MM.1S (cell line): ENCODE measurements around the gene FMN2.

Source experiments
- DNase-seq: peaks from one replicate; pipeline ENCODE4 v3.0.0-alpha.2; 2015
- H2AFZ ChIP-seq: fragments of 300-600 bp; sonication (generic); 2 replicates; pipeline ENCODE4 v1.6.0; 2016; ENCODE audit warnings: antibody characterized with exemption, low read length
- H3F3A ChIP-seq: fragments of 300-600 bp; sonication (generic); 2 replicates; pipeline ENCODE4 v1.6.1; 2016; ENCODE audit warnings: mild to moderate bottlenecking, antibody characterized with exemption, low read length, moderate library complexity, mixed read lengths; ENCODE audit not compliant: insufficient read depth
- H3K27ac ChIP-seq: fragments of 300-600 bp; sonication (generic); 2 replicates; pipeline ENCODE4 v1.5.1; 2016; ENCODE audit warnings: mild to moderate bottlenecking, low read length
- H3K27me3 ChIP-seq: fragments of 300-600 bp; sonication (generic); replicated peaks from 2 replicates; pipeline ENCODE4 v1.6.0; 2016; ENCODE audit warnings: low read length; ENCODE audit not compliant: insufficient read depth
- H3K36me3 ChIP-seq: fragments of 300-600 bp; sonication (generic); replicated peaks from 2 replicates; pipeline ENCODE4 v1.6.1; 2016; ENCODE audit warnings: mild to moderate bottlenecking, low read length, mixed read lengths; ENCODE audit not compliant: insufficient read depth
- H3K4me1 ChIP-seq: fragments of 300-600 bp; sonication (generic); 2 replicates; pipeline ENCODE4 v1.6.1; 2016; ENCODE audit warnings: low read length, mixed read lengths
- H3K4me2 ChIP-seq: fragments of 300-600 bp; sonication (generic); 2 replicates; pipeline ENCODE4 v1.6.0; 2016; ENCODE audit warnings: low read depth, low read length
- H3K4me3 ChIP-seq: fragments of 300-600 bp; sonication (generic); 2 replicates; pipeline ENCODE4 v1.5.1; 2016; ENCODE audit warnings: low read length, mixed read lengths
- H3K79me2 ChIP-seq: fragments of 300-600 bp; sonication (generic); 2 replicates; pipeline ENCODE4 v1.6.1; 2016; ENCODE audit warnings: mixed run types, low read length, mixed read lengths
- H3K9ac ChIP-seq: fragments of 300-600 bp; sonication (generic); 2 replicates; pipeline ENCODE4 v1.6.1; 2016; ENCODE audit warnings: low read length, mixed read lengths
- H3K9me2 ChIP-seq: fragments of 300-600 bp; sonication (generic); replicated peaks from 2 replicates; pipeline ENCODE4 v1.6.1; 2016; ENCODE audit warnings: mild to moderate bottlenecking, low read length, mixed read lengths; ENCODE audit not compliant: insufficient read depth
- H3K9me3 ChIP-seq: fragments of 300-600 bp; sonication (generic); replicated peaks from 2 replicates; pipeline ENCODE4 v1.6.1; 2016; ENCODE audit warnings: mild to moderate bottlenecking, low read length, mixed read lengths; ENCODE audit not compliant: insufficient read depth
- H4K20me1 ChIP-seq: fragments of 300-600 bp; sonication (generic); 2 replicates; pipeline ENCODE4 v1.6.1; 2016; ENCODE audit warnings: mild to moderate bottlenecking, low read length, moderate library complexity, mixed read lengths; ENCODE audit not compliant: insufficient read depth
- EZH2 ChIP-seq: fragments of 300-600 bp; sonication (generic); optimal IDR thresholded peaks from 2 replicates; pipeline ENCODE3; 2017; ENCODE audit warnings: low read depth, mild to moderate bottlenecking, antibody characterized with exemption, low read length, mixed read lengths
- EZH2phosphoT487 ChIP-seq: fragments of 300-600 bp; sonication (generic); IDR thresholded peaks from 2 replicates; pipeline ENCODE4 v1.6.1; 2018; ENCODE audit warnings: antibody characterized with exemption, low read length
- TF ChIP-seq, protein P1 (sequence below): fragments of 300-600 bp; sonication (generic); IDR thresholded peaks from 2 replicates; pipeline ENCODE4 v1.5.1; 2016; ENCODE audit warnings: antibody characterized with exemption, low read length, mixed read lengths

The FMN2 gene

DNA sequence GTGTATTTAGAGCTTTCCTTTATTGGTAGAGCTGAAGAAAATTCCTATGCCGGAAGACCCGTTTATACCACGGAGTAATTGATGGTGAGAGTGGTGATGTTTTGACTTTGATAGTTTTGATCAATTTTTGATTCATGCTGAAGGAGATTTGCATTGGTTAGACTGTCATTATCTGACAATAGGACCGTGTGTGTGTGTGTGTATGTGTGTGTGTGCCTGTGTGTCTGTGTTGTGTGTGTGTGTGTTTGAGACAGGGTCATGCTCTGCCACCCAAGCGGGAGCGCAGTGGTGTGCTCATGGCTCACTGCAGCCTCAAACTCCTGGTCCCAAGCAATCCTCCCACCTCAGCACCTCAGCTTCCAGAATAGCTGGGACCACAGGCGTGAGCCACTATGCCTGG, 9.6 kb downstream of the FMN2 start:
- no peaks in the 10 kb centered on the region for H3K79me2 ChIP-seq
- no peak for DNase-seq
- H3K9ac ChIP-seq = no peak overlapping the region

DNA sequence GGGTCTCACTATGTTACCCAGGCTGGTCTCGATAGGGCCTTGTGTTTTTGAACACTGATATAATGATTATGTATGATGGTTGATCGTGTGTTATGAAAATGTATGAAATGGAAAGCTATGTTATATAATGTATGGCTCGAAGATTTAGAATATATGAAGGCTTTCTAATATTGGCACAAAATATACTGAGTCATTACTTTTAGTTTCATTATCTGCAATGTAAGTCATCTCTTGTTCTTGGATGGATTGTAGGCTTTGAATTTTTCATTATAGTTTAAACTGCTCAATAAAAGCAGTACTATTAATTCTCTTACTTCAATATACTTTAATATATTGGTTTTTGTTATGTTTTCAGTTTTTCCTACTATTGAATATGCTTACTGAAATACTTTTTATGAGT, 10.1 kb downstream of the FMN2 start:
- no peaks in the 10 kb centered on the region for H3K79me2 ChIP-seq
- no peak overlapping the region for H2AFZ ChIP-seq
- H3K9me2 ChIP-seq = no peaks in the 10 kb centered on the region
- H4K20me1 ChIP-seq = no peaks in the 10 kb centered on the region
- H3K9me3 ChIP-seq = no peaks in the 10 kb centered on the region
- TF ChIP-seq, protein P1, sequence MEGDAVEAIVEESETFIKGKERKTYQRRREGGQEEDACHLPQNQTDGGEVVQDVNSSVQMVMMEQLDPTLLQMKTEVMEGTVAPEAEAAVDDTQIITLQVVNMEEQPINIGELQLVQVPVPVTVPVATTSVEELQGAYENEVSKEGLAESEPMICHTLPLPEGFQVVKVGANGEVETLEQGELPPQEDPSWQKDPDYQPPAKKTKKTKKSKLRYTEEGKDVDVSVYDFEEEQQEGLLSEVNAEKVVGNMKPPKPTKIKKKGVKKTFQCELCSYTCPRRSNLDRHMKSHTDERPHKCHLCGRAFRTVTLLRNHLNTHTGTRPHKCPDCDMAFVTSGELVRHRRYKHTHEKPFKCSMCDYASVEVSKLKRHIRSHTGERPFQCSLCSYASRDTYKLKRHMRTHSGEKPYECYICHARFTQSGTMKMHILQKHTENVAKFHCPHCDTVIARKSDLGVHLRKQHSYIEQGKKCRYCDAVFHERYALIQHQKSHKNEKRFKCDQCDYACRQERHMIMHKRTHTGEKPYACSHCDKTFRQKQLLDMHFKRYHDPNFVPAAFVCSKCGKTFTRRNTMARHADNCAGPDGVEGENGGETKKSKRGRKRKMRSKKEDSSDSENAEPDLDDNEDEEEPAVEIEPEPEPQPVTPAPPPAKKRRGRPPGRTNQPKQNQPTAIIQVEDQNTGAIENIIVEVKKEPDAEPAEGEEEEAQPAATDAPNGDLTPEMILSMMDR = no peak
- TF ChIP-seq EZH2phosphoT487 = no peak
- TF ChIP-seq EZH2 = no peak
- H3K4me1 ChIP-seq = no peaks in the 10 kb centered on the region
- H3K27ac ChIP-seq = no peak overlapping the region
- H3K36me3 ChIP-seq = no peaks in the 10 kb centered on the region
- no peak overlapping the region for H3K9ac ChIP-seq
- no peaks in the 10 kb centered on the region for H3F3A ChIP-seq
- H3K4me2 ChIP-seq = no peak overlapping the region
- no peak overlapping the region for H3K4me3 ChIP-seq
- DNase-seq = no peak
- H3K27me3 ChIP-seq = no peaks in the 10 kb centered on the region

More for the DNA sequence above, 9.6 kb downstream of the FMN2 start:
- no peaks in the 10 kb centered on the region for H3K9me2 ChIP-seq
- no peaks in the 10 kb centered on the region for H3F3A ChIP-seq
- no peak overlapping the region for H3K27ac ChIP-seq
- no peaks in the 10 kb centered on the region for H3K9me3 ChIP-seq
- no peak overlapping the region for H2AFZ ChIP-seq
- no peak overlapping the region for H3K4me2 ChIP-seq
- H3K4me1 ChIP-seq = no peaks in the 10 kb centered on the region
- no peak for TF ChIP-seq EZH2phosphoT487
- TF ChIP-seq, protein P1 = no peak
- TF ChIP-seq EZH2 = no peak
- H4K20me1 ChIP-seq = no peaks in the 10 kb centered on the region
- H3K36me3 ChIP-seq = no peaks in the 10 kb centered on the region
- no peaks in the 10 kb centered on the region for H3K27me3 ChIP-seq
- no peak overlapping the region for H3K4me3 ChIP-seq

DNA sequence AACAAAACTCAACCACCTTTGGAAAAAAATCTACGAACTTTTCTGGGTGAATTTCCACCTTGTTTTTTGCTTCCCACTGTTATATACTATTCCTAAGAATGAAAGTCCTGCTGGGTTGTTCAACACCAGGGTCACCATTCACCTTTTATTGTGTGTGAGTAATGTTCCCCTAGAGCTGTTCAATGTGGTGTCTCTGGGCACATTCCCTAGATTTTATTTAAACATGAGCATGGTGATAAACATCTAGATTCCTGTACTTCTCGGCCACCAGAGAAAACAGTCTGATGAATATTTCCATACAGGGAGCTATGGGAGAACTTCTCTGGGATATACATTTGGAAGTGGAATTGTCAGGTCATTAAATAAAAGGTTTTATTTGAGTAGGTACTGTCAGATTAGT, 13.0 kb downstream of the FMN2 start:
- H3K4me2 ChIP-seq = no peak overlapping the region
- no peaks in the 10 kb centered on the region for H3K9me3 ChIP-seq
- TF ChIP-seq EZH2phosphoT487 (no peak), EZH2 (no peak)
- TF ChIP-seq, protein P1 = no peak
- no peaks in the 10 kb centered on the region for H4K20me1 ChIP-seq
- H3K9me2 ChIP-seq = no peaks in the 10 kb centered on the region
- no peak for DNase-seq
- no peaks in the 10 kb centered on the region for H3K36me3 ChIP-seq
- H3K9ac ChIP-seq = no peak overlapping the region
- no peak overlapping the region for H2AFZ ChIP-seq
- H3K27ac ChIP-seq = no peak overlapping the region
- no peaks in the 10 kb centered on the region for H3K4me1 ChIP-seq
- H3F3A ChIP-seq = no peaks in the 10 kb centered on the region
- H3K4me3 ChIP-seq = no peak overlapping the region
- no peaks in the 10 kb centered on the region for H3K79me2 ChIP-seq
- H3K27me3 ChIP-seq = no peaks in the 10 kb centered on the region
